Common myeloid progenitor, CD34-positive (primary cell): ENCODE measurements around the gene AQR.
A peak's percentile ranks its signal among the peaks of the same experiment; 100 is the strongest.

ENCODE experiments used
- CTCF ChIA-PET: fragments of 350-600 bp; sonication (Branson Sonifier 250); formaldehyde crosslinking; loops from one replicate; lab custom pipeline; 2021; ENCODE audit warnings: antibody characterized with exemption; lab: Charles Lee
- POLR2A ChIA-PET: fragments of 350-600 bp; sonication (Branson Sonifier 250); formaldehyde crosslinking; loops from one replicate; lab custom pipeline; 2021; ENCODE audit warnings: antibody characterized with exemption; lab: Charles Lee
- DNase-seq, 3 donors: peaks; one replicate each; pipeline versions ENCODE4 v3.0.0 to v3.0.0-alpha.2; 2013
- H3K27ac ChIP-seq, 2 experiments: 1 replicate in 1 of 2; 2 replicates in 1 of 2; pipeline ENCODE4 v1.7.0; 2013; ENCODE audit warnings: inconsistent platforms in 2 of 2, low read length in 2 of 2, mild to moderate bottlenecking in 2 of 2, low read depth in 1 of 2, moderate library complexity in 1 of 2; ENCODE audit not compliant: severe bottlenecking in 2 of 2, insufficient read depth in 1 of 2, poor library complexity in 1 of 2
- H3K27me3 ChIP-seq, 5 experiments: replicated peaks in 2 of 5; 1 replicate in 3 of 5; 2 replicates in 2 of 5; pipeline versions ENCODE4 v1.6.1 to v1.7.0; 2013; ENCODE audit warnings: low read length in 4 of 5, mild to moderate bottlenecking in 2 of 5, moderate library complexity in 2 of 5, inconsistent platforms in 1 of 5; ENCODE audit not compliant: insufficient read depth in 5 of 5, control insufficient read depth in 4 of 5
- H3K36me3 ChIP-seq, 4 experiments: 1 replicate in 2 of 4; 2 replicates in 2 of 4; pipeline versions ENCODE4 v1.6.1 to v1.7.0; 2013; ENCODE audit warnings: low read length in 3 of 4, control low read depth in 1 of 4, mild to moderate bottlenecking in 1 of 4; ENCODE audit not compliant: control insufficient read depth in 4 of 4, insufficient read depth in 4 of 4
- H3K4me1 ChIP-seq, 4 experiments: 1 replicate in 3 of 4; 2 replicates in 1 of 4; pipeline versions ENCODE4 v1.6.1 to v1.7.1; 2013; ENCODE audit warnings: low read length in 3 of 4, mild to moderate bottlenecking in 3 of 4, control low read depth in 1 of 4, inconsistent platforms in 1 of 4, moderate library complexity in 1 of 4; ENCODE audit not compliant: control insufficient read depth in 4 of 4, insufficient read depth in 4 of 4; ENCODE audit errors: control extremely low read depth in 1 of 4
- H3K4me3 ChIP-seq, 7 experiments: 1 replicate in 4 of 7; 2 replicates in 3 of 7; pipeline versions ENCODE4 v1.5.1 to v1.7.0; 2013; ENCODE audit warnings: mild to moderate bottlenecking in 7 of 7, low read length in 6 of 7, moderate library complexity in 6 of 7, inconsistent platforms in 2 of 7, low read depth in 2 of 7, control low read depth in 1 of 7; ENCODE audit not compliant: insufficient read depth in 4 of 7, control insufficient read depth in 1 of 7; ENCODE audit errors: extremely low read depth in 1 of 7
- H3K9me3 ChIP-seq, 5 experiments: 1 replicate in 4 of 5; 2 replicates in 1 of 5; pipeline versions ENCODE4 v1.6.1 to v1.7.1; 2013; ENCODE audit warnings: low read length in 4 of 5, mild to moderate bottlenecking in 2 of 5, inconsistent platforms in 1 of 5, low read depth in 1 of 5, moderate library complexity in 1 of 5; ENCODE audit not compliant: control insufficient read depth in 4 of 5, insufficient read depth in 2 of 5; ENCODE audit errors: control extremely low read depth in 1 of 5
- WGBS: methylation state at CpG from one replicate; pipeline ENCODE4 v1.1.5; 2013; ENCODE audit not compliant: insufficient coverage; 5-methylcytosine and 5-hydroxymethylcytosine counted together

AQR gene

GRCh38 chr15:34999906-35000305 lies 30.4 kb upstream of the AQR start:
- DNase-seq, result no peak
- H3K27ac ChIP-seq, result no peak overlapping the region
- CTCF ChIA-PET, result no interaction called here
- 93% methylated on average over 2 of the region's 7 CpGs for WGBS
- H3K36me3 ChIP-seq, result no peaks in the 10 kb centered on the region
- H3K4me3 ChIP-seq, result no peak overlapping the region
- no peaks in the 10 kb centered on the region for H3K4me1 ChIP-seq
- H3K9me3 ChIP-seq, result no peaks in the 10 kb centered on the region
- POLR2A ChIA-PET, result no interaction called here
- peaks cover 0 to 2% (median 0%) of the 10 kb centered on the region in 5 experiments for H3K27me3 ChIP-seq

- POLR2A ChIA-PET, result no interaction called here
- WGBS, result no CpG with 5 or more reads among the region's 1 CpG
- peaks cover 0 to 3% (median 0%) of the 10 kb centered on the region in 5 experiments for H3K27me3 ChIP-seq
- no peaks in the 10 kb centered on the region for H3K9me3 ChIP-seq
- no peak overlapping the region for H3K27ac ChIP-seq
- CTCF ChIA-PET, result no interaction called here
- H3K36me3 ChIP-seq, result no peaks in the 10 kb centered on the region
- H3K4me3 ChIP-seq, result no peak overlapping the region
- H3K4me1 ChIP-seq, result no peaks in the 10 kb centered on the region
- DNase-seq, result no peak
Observed at GRCh38 chr15:34994925-34995324, 25.4 kb upstream of the AQR start.

GRCh38 chr15:34993877-34994276 lies 24.3 kb upstream of the AQR start:
- CTCF ChIA-PET, result interaction anchor here (0.6 kb wide), 1 partner anchor 9 kb away, joined by 6 read pairs; no protein-coding TSS in a partner anchor
- H3K27me3 ChIP-seq, result peaks cover 0 to 3% (median 0%) of the 10 kb centered on the region in 5 experiments

GRCh38 chr15:34993412-34993811 lies 23.9 kb upstream of the AQR start:
- Histone ChIP-seq H3K4me3 (no peak overlapping the region), H3K27me3 (peaks cover 0 to 3% (median 0%) of the 10 kb centered on the region in 5 experiments), H3K27ac (no peak overlapping the region), H3K36me3 (no peaks in the 10 kb centered on the region), H3K4me1 (peaks cover 0 to 4% (median 0%) of the 10 kb centered on the region in 4 experiments), H3K9me3 (no peaks in the 10 kb centered on the region)
- ChIA-PET POLR2A (no interaction called here), CTCF (interaction anchor here (0.6 kb wide), 1 partner anchor 9 kb away, joined by 6 read pairs; no protein-coding TSS in a partner anchor)
- no peak for DNase-seq
- WGBS, result 96% methylated on average over 6 of the region's 6 CpGs

More at GRCh38 chr15:34993877-34994276, 24.3 kb upstream of the AQR start:
- WGBS, result 100% methylated on average over 2 of the region's 4 CpGs
- H3K9me3 ChIP-seq, result no peaks in the 10 kb centered on the region
- H3K4me1 ChIP-seq, result peaks cover 0 to 2% (median 0%) of the 10 kb centered on the region in 4 experiments
- POLR2A ChIA-PET, result no interaction called here
- no peak overlapping the region for H3K27ac ChIP-seq
- DNase-seq, result no peak
- no peak overlapping the region for H3K4me3 ChIP-seq
- H3K36me3 ChIP-seq, result no peaks in the 10 kb centered on the region

- H3K27ac ChIP-seq, result peak within 1 kb of the TSS; percentile 94 to 98
- ChIA-PET CTCF (interaction anchor here (1.1 to 3.6 kb wide), 7 partner anchors 11 to 456 kb away, joined by 3 to 12 read pairs (median 5); partner anchors contain the start of gene AQR), POLR2A (interaction anchor here (0.6 to 2.4 kb wide), 5 partner anchors 15 to 558 kb away, joined by 3 to 18 read pairs (median 3); partner anchors contain the start of genes AQR and DPH6)
- H3K36me3 ChIP-seq, result peaks cover 2 to 13% (median 6%) of the 10 kb centered on the region in 4 experiments
- DNase-seq, result peak; percentile 83 to 90 (median 90)
- H3K4me1 ChIP-seq, result peaks cover 12 to 19% (median 15%) of the 10 kb centered on the region in 4 experiments
- no peaks in the 10 kb centered on the region for H3K9me3 ChIP-seq
- peaks cover 0 to 3% (median 0%) of the 10 kb centered on the region in 5 experiments for H3K27me3 ChIP-seq
- WGBS, result under 1% methylated on average over 53 of the region's 60 CpGs
- H3K4me3 ChIP-seq, result peak within 1 kb of the TSS; percentile 75 to 100 (median 93)
Observed at GRCh38 chr15:34988027-34988902, 18.7 kb upstream of the AQR start, which contains the start of gene ZNF770. TSS of gene ZNF770 (minus strand) at chr15:34988287. CDS start at chr15:34983434, 4,853 bp downstream.

GRCh38 chr15:34987609-34988026 lies 18.1 kb upstream of the AQR start:
- H3K4me3 ChIP-seq, result peak overlapping the region; percentile 75 to 100 (median 93)
- WGBS, result 0% methylated on average over 7 of the region's 16 CpGs
- POLR2A ChIA-PET, result interaction anchor here (0.6 to 2.4 kb wide), 5 partner anchors 15 to 558 kb away, joined by 3 to 18 read pairs (median 3); partner anchors contain the start of genes AQR and DPH6
- H3K9me3 ChIP-seq, result no peaks in the 10 kb centered on the region
- H3K27ac ChIP-seq, result peak overlapping the region; percentile 94 to 98
- CTCF ChIA-PET, result interaction anchor here (0.7 to 3.6 kb wide), 7 partner anchors 10 to 457 kb away, joined by 3 to 12 read pairs (median 3); partner anchors contain the start of gene AQR
- no peak for DNase-seq
- no peaks in the 10 kb centered on the region for H3K27me3 ChIP-seq
- H3K4me1 ChIP-seq, result peaks cover 12 to 19% (median 15%) of the 10 kb centered on the region in 4 experiments
- peaks cover 4 to 18% (median 10%) of the 10 kb centered on the region in 4 experiments for H3K36me3 ChIP-seq
